LHCN-M2 (cell line): ENCODE results near the gene CCDC188. TPM values are rescaled to one million over a fixed set of nuclear protein-coding genes. Genes with fewer than 3 reads are reported as not detected.

ENCODE experiments used
- DNase-seq: peaks from one replicate; pipeline ENCODE4 v3.0.0-alpha.2; 2012; ENCODE audit warnings: low read depth
- total RNA-seq: library from RNA; depleted of rRNA; stranded (reverse); fragments of >200 nt; gene quantifications from 2 replicates; pipeline ENCODE4 v1.2.3, GENCODE V29; 2014

CCDC188 gene
- total RNA-seq, 1 experiment from 2014 or later: 2.7 TPM

GRCh38 chr22:20135806-20136602 lies 14.9 kb downstream of the CCDC188 start:
- DNase-seq: no peak

- DNase-seq: no peak
These were observed 15.6 kb downstream of the CCDC188 start for GRCh38 chr22:20135265-20135664.

- no peak for DNase-seq
These were observed 16.8 kb downstream of the CCDC188 start for GRCh38 chr22:20133930-20134549.

- DNase-seq: no peak
These were observed 18.1 kb downstream of the CCDC188 start for GRCh38 chr22:20132686-20133246.

- DNase-seq: peak; percentile 26
These were observed 18.8 kb downstream of the CCDC188 start for GRCh38 chr22:20131859-20132685.

- no peak for DNase-seq
These were observed 19.3 kb downstream of the CCDC188 start, which contains the start of gene ZDHHC8 for GRCh38 chr22:20131597-20131858. Gene ZDHHC8, plus strand, starts transcription at chr22:20131804. Its CDS starts 144 bp downstream, at chr22:20131948.

- peak; percentile 48 for DNase-seq
These were observed 19.9 kb downstream of the CCDC188 start for GRCh38 chr22:20130731-20131596.

- DNase-seq: no peak
These were observed 20.5 kb downstream of the CCDC188 start for GRCh38 chr22:20130319-20130718.

- DNase-seq: no peak
These were observed 21.2 kb downstream of the CCDC188 start for GRCh38 chr22:20129747-20130014.

GRCh38 chr22:20128902-20129746 lies 21.7 kb downstream of the CCDC188 start:
- peak; percentile 31 for DNase-seq

GRCh38 chr22:20128619-20128901 lies 22.3 kb downstream of the CCDC188 start:
- DNase-seq: no peak

- no peak for DNase-seq
These were observed 22.8 kb downstream of the CCDC188 start for GRCh38 chr22:20127869-20128618.

- no peak for DNase-seq
These were observed 23.5 kb downstream of the CCDC188 start for GRCh38 chr22:20127318-20127868.

- no peak for DNase-seq
These were observed 24.4 kb downstream of the CCDC188 start for GRCh38 chr22:20126284-20127029.

GRCh38 chr22:20125201-20126174 lies 25.4 kb downstream of the CCDC188 start:
- DNase-seq: no peak

GRCh38 chr22:20124083-20124787 lies 26.6 kb downstream of the CCDC188 start:
- no peak for DNase-seq
